Stimulated activated naive CD8-positive, alpha-beta T cell treated with anti-CD3 and anti-CD28 coated beads, Interleukin-15, Interleukin-2, amounts not matched to agents 100 ng/mL and 50 ng/mL, for 24 hours (primary cell): ENCODE measurements around the gene RAB5IF.
"Not testable (repeated sequence)": the region's sequence is repeated elsewhere in the genome, so short reads cannot be mapped to it uniquely, and the experiment has no call there.

Source experiments
- H3K27ac Mint-ChIP-seq: one replicate; pipeline ENCODE4 v1.8.0; 2021; ENCODE audit warnings: mild to moderate bottlenecking, mixed read lengths
- H3K27me3 Mint-ChIP-seq: one replicate; pipeline ENCODE4 v1.8.0; 2021; ENCODE audit warnings: mixed read lengths
- H3K36me3 Mint-ChIP-seq: one replicate; pipeline ENCODE4 v1.8.0; 2021; ENCODE audit warnings: low read depth, mixed read lengths
- H3K4me1 Mint-ChIP-seq: one replicate; pipeline ENCODE4 v1.8.0; 2021; ENCODE audit warnings: low read depth, mixed read lengths
- H3K4me3 Mint-ChIP-seq: one replicate; pipeline ENCODE4 v1.8.0; 2021; ENCODE audit warnings: mild to moderate bottlenecking, mixed read lengths
- H3K9me3 Mint-ChIP-seq: one replicate; pipeline ENCODE4 v1.8.0; 2021; ENCODE audit warnings: mixed read lengths

Gene RAB5IF

GRCh38 chr20:36605399-36606157 is at the start of gene RAB5IF:
TSS of gene RAB5IF (plus strand) at chr20:36605779. CDS start at chr20:36605952, 173 bp downstream.
- Mint-ChIP-seq H3K27ac (peak within 1 kb of the TSS; percentile 93), H3K4me3 (peak within 1 kb of the TSS; percentile 98), H3K4me1 (peaks cover 37% of the 10 kb centered on the region), H3K36me3 (peaks cover 27% of the 10 kb centered on the region), H3K9me3 (no peaks in the 10 kb centered on the region), H3K27me3 (no peaks in the 10 kb centered on the region)

GRCh38 chr20:36562724-36563123 is 42.9 kb upstream of the RAB5IF start:
- H3K4me1 Mint-ChIP-seq: peaks cover 3% of the 10 kb centered on the region
- H3K36me3 Mint-ChIP-seq: peaks cover 15% of the 10 kb centered on the region
- H3K4me3 Mint-ChIP-seq: no peak overlapping the region
- H3K27me3 Mint-ChIP-seq: no peaks in the 10 kb centered on the region
- no peaks in the 10 kb centered on the region for H3K9me3 Mint-ChIP-seq
- no peak overlapping the region for H3K27ac Mint-ChIP-seq

GRCh38 chr20:36563374-36563773 is 42.2 kb upstream of the RAB5IF start:
- H3K27me3 Mint-ChIP-seq: no peaks in the 10 kb centered on the region
- H3K9me3 Mint-ChIP-seq: no peaks in the 10 kb centered on the region
- no peak overlapping the region for H3K27ac Mint-ChIP-seq
- peaks cover 3% of the 10 kb centered on the region for H3K4me1 Mint-ChIP-seq
- peaks cover 15% of the 10 kb centered on the region for H3K36me3 Mint-ChIP-seq
- no peak overlapping the region for H3K4me3 Mint-ChIP-seq

GRCh38 chr20:36564078-36564725 is 41.4 kb upstream of the RAB5IF start:
- H3K27ac Mint-ChIP-seq, H3K4me1 Mint-ChIP-seq, H3K9me3 Mint-ChIP-seq, H3K4me3 Mint-ChIP-seq, H3K27me3 Mint-ChIP-seq: not testable (repeated sequence)
- peaks cover 15% of the 10 kb centered on the region for H3K36me3 Mint-ChIP-seq

- H3K36me3 Mint-ChIP-seq: peaks cover 15% of the 10 kb centered on the region
- not testable (repeated sequence) for H3K27me3 Mint-ChIP-seq, H3K9me3 Mint-ChIP-seq, H3K4me1 Mint-ChIP-seq, H3K4me3 Mint-ChIP-seq
- peak overlapping the region; percentile 74 for H3K27ac Mint-ChIP-seq
Observed at GRCh38 chr20:36564726-36565121, 40.9 kb upstream of the RAB5IF start.

GRCh38 chr20:36565520-36565919 is 40.1 kb upstream of the RAB5IF start:
- Mint-ChIP-seq H3K4me1 (peaks cover 3% of the 10 kb centered on the region), H3K4me3 (no peak overlapping the region), H3K27me3 (no peaks in the 10 kb centered on the region), H3K9me3 (no peaks in the 10 kb centered on the region), H3K27ac (no peak overlapping the region), H3K36me3 (peaks cover 15% of the 10 kb centered on the region)

- Mint-ChIP-seq H3K27me3 (no peaks in the 10 kb centered on the region), H3K4me3 (no peak overlapping the region), H3K27ac (no peak overlapping the region), H3K9me3 (no peaks in the 10 kb centered on the region), H3K4me1 (peaks cover 22% of the 10 kb centered on the region), H3K36me3 (peaks cover 16% of the 10 kb centered on the region)
Observed at GRCh38 chr20:36569847-36570429, 35.6 kb upstream of the RAB5IF start.

- peak overlapping the region; percentile 98 for H3K27ac Mint-ChIP-seq
- H3K4me3 Mint-ChIP-seq: peak overlapping the region; percentile 92
- H3K4me1 Mint-ChIP-seq: peaks cover 41% of the 10 kb centered on the region
- peaks cover 18% of the 10 kb centered on the region for H3K36me3 Mint-ChIP-seq
- no peaks in the 10 kb centered on the region for H3K27me3 Mint-ChIP-seq
- H3K9me3 Mint-ChIP-seq: no peaks in the 10 kb centered on the region
Observed at GRCh38 chr20:36571564-36572504, 33.7 kb upstream of the RAB5IF start.

GRCh38 chr20:36572701-36573102 is 32.9 kb upstream of the RAB5IF start:
- peaks cover 44% of the 10 kb centered on the region for H3K4me1 Mint-ChIP-seq
- peak overlapping the region; percentile 92 for H3K4me3 Mint-ChIP-seq
- peak overlapping the region; percentile 98 for H3K27ac Mint-ChIP-seq
- no peaks in the 10 kb centered on the region for H3K27me3 Mint-ChIP-seq
- H3K9me3 Mint-ChIP-seq: no peaks in the 10 kb centered on the region
- H3K36me3 Mint-ChIP-seq: peaks cover 17% of the 10 kb centered on the region

- peaks cover 45% of the 10 kb centered on the region for H3K4me1 Mint-ChIP-seq
- peaks cover 20% of the 10 kb centered on the region for H3K36me3 Mint-ChIP-seq
- H3K27ac Mint-ChIP-seq: peak within 1 kb of the TSS; percentile 98
- no peaks in the 10 kb centered on the region for H3K27me3 Mint-ChIP-seq
- H3K4me3 Mint-ChIP-seq: peak within 1 kb of the TSS; percentile 98
- no peaks in the 10 kb centered on the region for H3K9me3 Mint-ChIP-seq
Observed at GRCh38 chr20:36573103-36573797, 32.3 kb upstream of the RAB5IF start, which contains the start of gene TGIF2. TSS of gene TGIF2 (plus strand) at chr20:36573597. CDS start at chr20:36578775, 5,178 bp downstream.

GRCh38 chr20:36573798-36574365 is 31.7 kb upstream of the RAB5IF start:
- Mint-ChIP-seq H3K4me1 (peaks cover 45% of the 10 kb centered on the region), H3K27ac (peak overlapping the region; percentile 58), H3K9me3 (no peaks in the 10 kb centered on the region), H3K27me3 (no peaks in the 10 kb centered on the region), H3K4me3 (peak overlapping the region; percentile 98), H3K36me3 (peaks cover 24% of the 10 kb centered on the region)

GRCh38 chr20:36574366-36575135 is 31.0 kb upstream of the RAB5IF start:
- Mint-ChIP-seq H3K4me1 (peaks cover 45% of the 10 kb centered on the region), H3K27ac (peak overlapping the region; percentile 97), H3K27me3 (no peaks in the 10 kb centered on the region), H3K9me3 (no peaks in the 10 kb centered on the region), H3K4me3 (peak overlapping the region; percentile 98), H3K36me3 (peaks cover 29% of the 10 kb centered on the region)

GRCh38 chr20:36576081-36576445 is 29.5 kb upstream of the RAB5IF start:
- Mint-ChIP-seq H3K4me1 (peaks cover 51% of the 10 kb centered on the region), H3K4me3 (peak overlapping the region; percentile 98), H3K27me3 (no peaks in the 10 kb centered on the region), H3K36me3 (peaks cover 39% of the 10 kb centered on the region), H3K9me3 (no peaks in the 10 kb centered on the region), H3K27ac (peak overlapping the region; percentile 52)
